ENCODE measurements around the gene JADE3.

JADE3 gene

GRCh38 chrX:47047989-47048388, 135.8 kb downstream of the JADE3 start:
- DNase-seq: no peak

DNA sequence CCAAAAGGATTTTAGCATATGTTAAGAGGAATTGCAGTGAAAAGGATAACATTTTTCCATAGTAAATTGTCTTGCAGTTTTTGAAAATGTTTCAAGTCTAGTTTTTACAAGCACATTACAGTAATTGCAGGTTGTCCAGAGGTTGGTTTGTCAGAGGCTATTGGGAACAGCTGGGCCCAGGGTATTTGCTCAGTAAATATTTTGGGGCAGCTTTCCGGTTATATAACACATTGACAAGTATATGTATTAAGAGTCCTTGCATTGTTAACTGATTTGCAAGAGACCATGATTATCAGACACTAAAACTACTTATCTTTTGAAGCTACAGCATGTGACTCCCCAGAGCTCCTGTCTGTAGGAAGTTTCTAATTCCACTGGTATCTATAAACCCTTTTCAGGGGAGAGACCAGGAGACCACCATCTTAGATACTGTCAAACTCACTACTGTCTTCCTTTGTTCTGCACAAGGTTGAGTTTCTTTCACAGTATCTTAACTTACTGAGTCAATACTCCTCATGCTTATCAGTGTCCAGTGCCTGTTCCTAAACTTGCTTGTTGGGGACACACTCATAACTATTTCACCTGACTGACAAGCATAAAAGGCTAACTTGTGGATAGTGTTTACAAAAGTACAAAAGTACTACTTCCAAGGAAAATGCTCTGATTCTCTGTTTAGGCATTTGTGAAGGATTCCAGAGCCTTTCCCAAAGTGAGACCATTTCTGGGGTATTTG, 147.1 kb downstream of the JADE3 start:
- no peak for DNase-seq

DNA sequence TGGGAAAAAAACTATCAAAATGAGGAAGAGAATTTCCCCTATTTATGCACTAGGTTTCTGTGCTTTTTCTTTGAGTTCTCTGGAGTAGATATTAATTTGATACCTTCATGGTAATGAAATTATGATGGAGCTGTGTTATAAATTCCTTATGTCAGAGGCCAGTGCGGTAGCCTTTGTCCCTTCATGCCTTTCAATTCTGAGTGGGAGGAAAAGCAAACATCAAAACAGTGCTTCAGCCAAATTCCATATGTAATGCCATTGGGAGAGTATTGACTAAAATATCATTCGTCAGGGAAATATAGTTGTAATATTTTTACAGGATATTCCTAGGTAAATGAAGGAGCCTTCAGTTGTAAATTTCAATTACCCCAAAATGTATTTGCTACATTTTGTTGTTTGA, 148.5 kb downstream of the JADE3 start:
- DNase-seq: no peak

DNA sequence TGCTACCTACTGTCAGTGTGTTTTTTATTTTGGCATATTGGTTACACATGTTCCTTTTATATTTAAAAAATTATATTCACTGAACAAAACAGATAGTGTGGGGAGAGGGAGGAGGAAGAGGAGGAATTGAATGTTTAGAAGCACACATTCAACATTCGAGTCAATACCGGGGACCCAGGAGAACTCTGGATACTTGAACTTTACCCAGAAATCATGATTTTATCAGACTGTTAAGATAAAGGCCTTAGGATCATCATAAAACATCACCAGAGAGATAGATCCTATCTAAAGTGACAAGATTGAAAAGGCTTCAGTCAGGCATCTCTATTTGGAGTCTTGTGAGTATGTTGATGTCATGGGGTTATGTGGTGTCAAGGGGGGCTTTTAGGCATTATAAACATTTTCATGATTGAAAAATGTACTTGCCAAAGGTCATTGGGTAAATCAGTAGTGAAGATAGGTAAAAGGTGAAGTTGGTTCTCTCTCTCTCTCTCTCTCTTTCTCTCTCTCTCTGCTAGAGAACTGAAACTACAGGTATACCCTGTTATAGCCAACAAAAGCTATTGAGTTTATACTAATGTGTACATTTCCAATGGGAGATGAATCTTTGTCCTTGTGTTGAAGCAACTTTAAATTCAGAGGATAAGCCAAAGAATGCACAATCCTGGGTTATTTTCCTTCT, 149.2 kb downstream of the JADE3 start:
- DNase-seq: no peak

DNA sequence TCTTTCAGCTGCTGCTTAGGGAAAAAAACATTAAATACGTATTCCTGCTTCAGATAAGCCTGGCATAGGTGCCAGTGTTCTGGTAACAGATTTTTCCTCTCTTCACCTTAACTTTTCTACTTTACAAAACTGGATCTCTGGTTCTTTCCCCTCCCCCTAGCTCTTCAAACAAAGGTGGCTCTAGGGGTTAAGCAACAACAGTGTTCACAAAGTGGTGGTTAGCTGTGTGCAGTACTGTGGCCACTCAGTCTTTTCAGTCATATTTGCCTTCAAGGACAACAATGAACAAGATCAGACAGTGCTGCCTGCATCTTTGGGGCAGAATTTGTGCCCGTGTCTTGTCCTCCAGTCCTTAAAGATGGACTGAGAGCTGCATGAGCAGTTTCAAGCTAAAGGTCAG, 151.0 kb downstream of the JADE3 start:
- no peak for DNase-seq

GRCh38 chrX:47068214-47068613, 156.0 kb downstream of the JADE3 start:
- DNase-seq: no peak

GRCh38 chrX:47068720-47069119, 156.5 kb downstream of the JADE3 start:
- DNase-seq: no peak

DNA sequence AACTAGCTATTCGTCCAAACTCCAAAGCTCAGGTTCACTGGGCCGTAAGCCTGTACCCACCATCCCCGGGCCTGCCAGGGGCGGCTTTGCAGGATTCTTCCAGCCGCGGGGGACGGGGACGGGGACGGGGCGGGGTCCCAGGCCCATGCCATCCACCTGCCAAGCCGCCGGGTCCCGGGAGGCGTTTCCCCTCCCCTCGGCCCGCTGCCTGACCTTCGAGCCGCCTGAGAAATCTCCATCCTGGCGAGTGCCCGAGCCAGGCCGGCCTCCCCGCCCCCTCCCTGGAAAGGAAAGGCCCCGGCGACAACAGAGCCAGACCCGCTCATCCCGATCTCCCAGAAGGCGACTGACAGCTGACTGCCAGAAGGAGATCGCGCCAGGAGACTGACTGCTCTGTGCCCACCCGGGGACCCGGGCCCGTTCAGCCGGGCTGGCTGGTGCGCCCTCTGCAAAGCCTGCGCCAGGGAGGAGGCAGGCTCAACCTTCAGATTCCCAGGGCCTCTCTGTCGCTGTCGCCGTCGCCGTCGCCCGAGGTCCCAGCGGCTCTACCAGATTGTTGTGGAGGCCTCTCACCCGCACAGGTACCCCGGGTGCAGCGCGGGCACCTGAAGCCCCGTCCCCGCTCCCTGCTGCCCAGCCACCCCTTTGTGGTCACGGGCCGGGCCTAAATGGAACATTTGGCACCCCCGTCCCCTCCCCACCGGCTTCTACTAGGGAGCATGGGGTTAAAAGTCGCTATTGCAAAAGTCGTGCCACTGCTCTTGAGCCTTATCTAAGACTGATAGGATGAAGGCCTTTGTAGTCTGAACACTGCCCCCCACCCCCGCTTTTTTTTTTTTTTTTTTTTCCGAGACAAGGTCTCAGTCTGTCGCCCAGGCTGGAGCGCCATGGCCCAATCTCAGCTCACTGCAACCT, 166.2 kb downstream of the JADE3 start, which contains the start of gene RGN:
RGN (plus strand) TSS at position 315 of the 915 bp plus-strand sequence. CDS start 2,702 bp downstream, outside the sequence.
- DNase-seq: no peak

- no peak for DNase-seq
Observed at GRCh38 chrX:47080215-47080914, 168.1 kb downstream of the JADE3 start.

DNA sequence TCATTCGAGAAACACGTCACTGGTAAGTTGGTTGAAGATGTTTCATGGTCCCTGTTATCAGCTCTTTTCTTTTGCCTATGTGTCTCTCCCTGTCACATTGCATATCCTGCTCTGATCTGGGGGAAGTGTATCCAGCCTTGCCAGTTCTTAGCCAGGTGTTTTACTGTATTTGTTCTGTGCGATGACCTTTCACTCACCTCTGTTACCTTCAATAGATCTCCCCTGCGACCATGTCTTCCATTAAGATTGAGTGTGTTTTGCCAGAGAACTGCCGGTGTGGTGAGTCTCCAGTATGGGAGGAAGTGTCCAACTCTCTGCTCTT, 168.7 kb downstream of the JADE3 start:
- DNase-seq: no peak

DNA sequence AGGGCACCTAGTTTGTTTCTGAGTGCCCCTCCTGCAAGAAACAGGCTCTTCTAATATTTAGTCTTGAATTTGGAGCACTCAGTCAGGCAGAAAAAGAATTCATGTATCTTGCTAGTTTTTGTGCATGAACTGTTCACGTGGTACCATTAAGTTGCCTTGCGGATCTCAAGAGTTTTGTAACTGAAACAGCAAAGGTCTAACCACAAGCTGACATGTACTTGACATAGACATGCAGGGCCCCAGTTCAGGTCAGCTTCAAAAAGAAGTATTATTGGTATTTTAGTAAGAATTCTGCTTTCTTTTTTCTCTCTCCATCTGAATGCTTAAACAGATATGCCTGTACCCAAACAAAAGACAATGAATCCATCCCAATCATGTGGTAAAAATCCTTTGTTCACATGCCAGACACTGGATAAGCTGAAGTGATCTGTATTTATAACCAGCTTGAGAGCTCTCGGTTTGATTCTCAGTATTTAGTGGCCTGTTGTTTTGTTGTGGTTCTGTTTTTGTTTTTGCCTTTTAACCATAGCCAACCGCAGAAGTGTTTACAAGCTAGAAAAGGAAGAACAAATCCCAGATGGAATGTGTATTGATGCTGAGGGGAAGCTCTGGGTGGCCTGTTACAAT, 179.0 kb downstream of the JADE3 start:
- no peak for DNase-seq

DNA sequence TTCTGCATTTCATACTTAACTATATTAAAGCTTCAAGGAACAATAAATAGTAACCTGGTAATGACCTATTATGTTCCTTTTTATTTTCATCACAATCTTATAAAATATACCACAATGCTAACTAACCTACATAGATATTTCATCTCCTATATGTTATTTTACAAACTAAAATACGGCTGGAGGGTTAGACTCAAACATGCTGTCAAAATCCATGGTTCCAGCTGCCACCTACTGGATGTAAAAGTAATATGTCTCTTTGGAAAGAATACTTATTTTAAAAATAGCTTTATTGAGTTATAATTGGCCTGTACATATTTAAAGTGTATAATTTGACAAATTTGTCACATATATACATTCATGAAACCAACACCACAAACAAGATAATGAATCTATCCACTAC, 181.0 kb downstream of the JADE3 start:
- DNase-seq: peak; percentile 10

DNA sequence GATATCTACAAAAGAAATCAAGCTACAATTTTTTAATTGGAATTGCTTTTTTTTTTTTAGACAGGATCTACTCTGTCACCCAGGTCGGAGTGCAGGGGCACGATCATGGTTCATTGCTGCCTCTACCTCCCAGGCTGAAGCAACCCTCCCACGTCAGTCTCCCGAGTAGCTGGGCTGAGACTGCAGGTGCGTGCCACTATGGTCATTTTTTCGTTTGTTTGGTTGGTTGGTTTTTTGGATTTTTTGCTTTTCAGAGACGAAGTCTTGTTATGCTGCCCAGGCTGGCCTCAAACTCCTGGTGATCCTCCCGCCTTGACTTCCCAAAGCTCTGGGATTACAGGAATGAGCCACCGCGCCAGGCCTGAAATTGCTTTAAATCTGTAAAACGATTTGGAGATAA, 181.6 kb downstream of the JADE3 start:
- DNase-seq: no peak

GRCh38 chrX:47097018-47097417, 184.8 kb downstream of the JADE3 start:
- no peak for DNase-seq

DNA sequence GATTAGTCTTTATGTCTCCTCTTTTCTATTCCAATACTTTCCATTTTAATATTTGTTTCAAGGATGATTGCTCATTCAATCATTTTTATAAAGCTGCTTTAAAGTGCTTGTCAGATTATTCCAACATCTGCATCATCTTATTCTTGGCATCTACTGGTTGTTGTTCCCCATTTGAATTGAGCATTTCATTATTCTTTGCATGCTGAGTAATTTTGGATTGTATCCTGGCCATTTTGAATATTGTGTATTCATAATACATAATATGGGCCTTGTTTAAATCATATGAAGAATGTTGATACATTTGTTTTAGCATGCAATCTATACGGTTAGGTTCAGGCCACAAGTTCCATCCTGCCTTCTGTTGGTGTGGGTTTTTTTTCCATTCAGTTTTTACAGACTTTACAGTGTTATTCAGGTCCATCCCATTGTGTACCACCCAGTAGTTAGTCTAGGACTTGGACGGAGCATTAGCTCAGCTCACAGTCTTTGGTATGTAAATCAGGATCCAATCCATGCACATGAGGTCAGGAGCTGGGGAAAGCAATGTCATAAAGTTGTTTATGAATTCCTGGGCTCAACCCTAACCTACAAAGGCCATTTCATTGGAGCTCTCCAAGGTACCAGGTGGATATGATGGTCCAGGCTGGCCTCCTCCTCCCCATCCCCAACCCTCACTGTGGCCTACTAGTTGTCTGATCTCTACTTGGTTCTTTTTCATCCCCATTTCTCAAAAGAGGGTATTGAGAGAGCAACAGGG, 186.3 kb downstream of the JADE3 start:
- DNase-seq: no peak

- no peak for DNase-seq
Observed at GRCh38 chrX:47101206-47101605, 189.0 kb downstream of the JADE3 start.
